ENCODE data around the gene LRRC23.

Gene LRRC23

GRCh38 chr12:6957151-6957701 lies 52.6 kb downstream of the LRRC23 start:
- no peak for DNase-seq (ENCODE audit: low read depth)

GRCh38 chr12:6957741-6958608 lies 53.4 kb downstream of the LRRC23 start:
- no peak for DNase-seq (ENCODE audit: low read depth)

GRCh38 chr12:6958609-6959057 lies 54.0 kb downstream of the LRRC23 start:
- DNase-seq (ENCODE audit: low read depth), result no peak

GRCh38 chr12:6959058-6959804 lies 54.6 kb downstream of the LRRC23 start:
- no peak for DNase-seq (ENCODE audit: low read depth)

GRCh38 chr12:6959805-6960592 lies 55.4 kb downstream of the LRRC23 start:
- DNase-seq (ENCODE audit: low read depth), result no peak

- DNase-seq (ENCODE audit: low read depth), result peak; percentile 42
Measured at GRCh38 chr12:6960593-6961277, 56.1 kb downstream of the LRRC23 start.

GRCh38 chr12:6961278-6961694 lies 56.7 kb downstream of the LRRC23 start:
- DNase-seq (ENCODE audit: low read depth), result peak; percentile 48

GRCh38 chr12:6961695-6962284 lies 57.2 kb downstream of the LRRC23 start:
- peak; percentile 76 for DNase-seq (ENCODE audit: low read depth)

- DNase-seq (ENCODE audit: low read depth), result no peak
Measured at GRCh38 chr12:6962285-6963015, 57.8 kb downstream of the LRRC23 start.

GRCh38 chr12:6963016-6963731 lies 58.6 kb downstream of the LRRC23 start:
- no peak for DNase-seq (ENCODE audit: low read depth)

All from iris pigment epithelial cell (primary cell).